Natural killer cell (primary cell): ENCODE data around the gene SIK3. TPM values are rescaled to one million over a fixed set of nuclear protein-coding genes. Genes with fewer than 3 reads are reported as not detected.

Experiments
- ATAC-seq, 3 donors: fragments of 150-1000 bp in 2 of 3; fragments of 200-7000 bp in 1 of 3; cut with Tn5 transposase; 1 replicate in 1 of 3; 2 replicates in 2 of 3; pipeline ENCODE4 v1.10.0; 2021; ENCODE audit warnings: mild to moderate bottlenecking in 2 of 3, moderate library complexity in 2 of 3
- DNase-seq, 2 donors: peaks; one replicate each; pipeline versions ENCODE4 v3.0.0 to v3.0.0-alpha.2; 2013 to 2021; ENCODE audit warnings: mixed read lengths in 1 of 2
- H3K27ac ChIP-seq: one replicate; pipeline ENCODE4 v1.5.1; 2013; ENCODE audit warnings: mild to moderate bottlenecking, low read length
- H3K27me3 ChIP-seq: one replicate; pipeline ENCODE4 v1.6.1; 2013; ENCODE audit warnings: low read length; ENCODE audit not compliant: control insufficient read depth, insufficient read depth
- H3K36me3 ChIP-seq: one replicate; pipeline ENCODE4 v1.6.1; 2013; ENCODE audit warnings: low read length; ENCODE audit not compliant: control insufficient read depth, insufficient read depth
- H3K4me1 ChIP-seq: one replicate; pipeline ENCODE4 v1.6.1; 2013; ENCODE audit warnings: low read length; ENCODE audit not compliant: control insufficient read depth, insufficient read depth
- H3K4me3 ChIP-seq: one replicate; pipeline ENCODE4 v1.5.1; 2013; ENCODE audit warnings: low read length
- H3K9me3 ChIP-seq: one replicate; pipeline ENCODE4 v1.6.1; 2013; ENCODE audit warnings: low read length; ENCODE audit not compliant: control insufficient read depth, insufficient read depth
- H3K27ac Mint-ChIP-seq, 2 donors: one replicate each; pipeline ENCODE4 v1.8.0; 2022; ENCODE audit warnings: mild to moderate bottlenecking in 2 of 2, mixed read lengths in 2 of 2, moderate library complexity in 1 of 2
- H3K27me3 Mint-ChIP-seq, 2 donors: one replicate each; pipeline ENCODE4 v1.8.0; 2022; ENCODE audit warnings: low read depth in 2 of 2, mixed read lengths in 2 of 2
- H3K36me3 Mint-ChIP-seq: one replicate; pipeline ENCODE4 v1.8.0; 2022; ENCODE audit warnings: mixed read lengths
- H3K4me1 Mint-ChIP-seq, 2 donors: one replicate each; pipeline ENCODE4 v1.8.0; 2022; ENCODE audit warnings: mixed read lengths in 2 of 2
- H3K4me3 Mint-ChIP-seq: one replicate; pipeline ENCODE4 v1.8.0; 2022; ENCODE audit warnings: mild to moderate bottlenecking, moderate library complexity, mixed read lengths
- H3K9me3 Mint-ChIP-seq, 2 donors: one replicate each; pipeline ENCODE4 v1.8.0; 2022; ENCODE audit warnings: mixed read lengths in 2 of 2
- CTCF ChIP-seq: fragments of 200-600 bp; IDR thresholded peaks from one replicate; pipeline ENCODE4 v1.8.0; 2022; ENCODE audit warnings: antibody characterized with exemption
- WGBS: methylation state at CpG from one replicate; pipeline ENCODE4 v1.1.7; 2013; ENCODE audit warnings: missing lambda C conversion rate; ENCODE audit not compliant: insufficient coverage; 5-methylcytosine and 5-hydroxymethylcytosine counted together
- intact Hi-C: fragments of 100-400 bp; cut with micrococcal nuclease; formaldehyde crosslinking; loops from one replicate; pipeline ENCODE4 v1.14.2; 2022
- total RNA-seq, 4 donors: library from RNA; stranded (reverse); fragments of 120-200 nt in 1 of 4; gene quantifications; one replicate each; pipeline versions ENCODE4 v1.2.3 to v1.2.4, GENCODE V29; 2013 to 2022

Gene SIK3
- total RNA-seq, 3 donors from 2014 or later (not counting 1 experiment from before 2014, with no cell fraction given), result 71.6 to 120 (median 119) TPM

DNA sequence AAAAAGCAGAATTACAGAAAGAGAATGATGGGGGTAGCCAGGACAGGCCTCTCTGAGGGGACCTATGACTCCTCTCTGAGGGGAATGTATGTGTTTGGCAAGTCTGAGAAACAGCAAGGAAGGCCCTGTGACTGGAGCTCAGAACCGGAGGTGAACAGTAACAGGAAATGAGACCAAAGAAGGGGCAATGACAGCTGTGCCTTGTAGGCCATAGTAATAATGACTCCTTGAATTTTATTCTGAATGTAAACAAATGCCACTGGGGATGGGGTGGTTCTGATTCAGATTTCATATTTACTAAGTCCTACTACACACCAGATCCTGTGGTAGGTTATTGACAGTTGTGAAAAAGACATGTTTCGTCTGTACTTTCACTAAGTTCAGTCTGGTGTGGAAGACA lies 208.0 kb downstream of the SIK3 start:
- H3K4me3 ChIP-seq, result no peak overlapping the region
- H3K4me3 Mint-ChIP-seq, result no peak overlapping the region
- H3K27me3 ChIP-seq, result no peaks in the 10 kb centered on the region
- no peak for TF ChIP-seq CTCF
- H3K4me1 Mint-ChIP-seq, result peaks cover 10 to 11% of the 10 kb centered on the region in 2 donors
- intact Hi-C loops, result no loop called here
- H3K4me1 ChIP-seq, result peaks cover 4% of the 10 kb centered on the region
- peaks cover 20% of the 10 kb centered on the region for H3K36me3 ChIP-seq
- H3K9me3 ChIP-seq, result no peaks in the 10 kb centered on the region
- H3K36me3 Mint-ChIP-seq, result peaks cover 10% of the 10 kb centered on the region
- H3K9me3 Mint-ChIP-seq, result no peaks in the 10 kb centered on the region
- peak in 1 of 2 donors; percentile 42 for DNase-seq
- peak overlapping the region; percentile 15 for H3K27ac ChIP-seq
- 49% methylated on average over 2 of the region's 2 CpGs for WGBS
- peak; percentile 64 to 80 (median 79) for ATAC-seq
- H3K27me3 Mint-ChIP-seq, result no peaks in the 10 kb centered on the region
- H3K27ac Mint-ChIP-seq, result peak overlapping the region; percentile 82 to 85

DNA sequence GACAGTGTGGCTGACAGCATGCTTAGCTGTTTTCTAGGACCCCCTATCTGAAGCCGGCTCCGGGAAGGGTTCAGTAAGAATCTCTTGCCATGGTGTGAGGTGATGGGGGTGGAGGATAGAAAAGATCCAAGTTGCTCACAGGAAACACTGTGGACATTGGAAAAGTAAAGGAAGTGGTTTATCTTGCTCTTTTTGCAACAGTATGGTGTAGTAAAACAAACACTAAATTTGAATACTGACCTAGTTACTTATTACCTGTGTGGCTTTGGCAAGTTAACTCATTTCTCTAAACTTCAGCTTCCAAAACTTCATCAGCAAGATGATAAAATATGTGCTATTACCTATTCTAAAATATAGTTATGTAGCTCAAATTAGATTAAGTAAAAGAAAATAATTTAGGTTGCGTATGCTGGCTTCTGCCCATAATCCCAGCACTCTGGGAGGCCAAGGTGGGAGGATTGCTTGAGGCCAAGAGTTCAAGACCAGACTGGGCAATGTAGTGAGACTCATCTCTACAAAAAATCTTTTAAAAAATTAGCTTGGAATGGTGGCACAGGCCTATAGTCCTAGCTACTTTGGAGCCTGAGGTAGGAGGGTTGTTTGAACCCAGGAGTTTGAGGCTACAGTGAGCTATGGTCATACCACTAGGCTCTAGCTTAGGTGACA lies 209.2 kb downstream of the SIK3 start:
- H3K9me3 Mint-ChIP-seq, result no peaks in the 10 kb centered on the region
- Histone ChIP-seq H3K9me3 (no peaks in the 10 kb centered on the region), H3K4me1 (peaks cover 4% of the 10 kb centered on the region), H3K27me3 (no peaks in the 10 kb centered on the region), H3K4me3 (no peak overlapping the region), H3K27ac (no peak overlapping the region), H3K36me3 (peaks cover 10% of the 10 kb centered on the region)
- intact Hi-C loops, result loop anchor here (10.0 kb wide), 1 partner anchor 336 kb away; no protein-coding TSS in a partner anchor
- no peak for TF ChIP-seq CTCF
- peak overlapping the region in 1 of 2 donors; percentile 24 for H3K27ac Mint-ChIP-seq
- peaks cover 2% of the 10 kb centered on the region for H3K36me3 Mint-ChIP-seq
- no peak for DNase-seq
- ATAC-seq, result no peak
- H3K4me1 Mint-ChIP-seq, result peaks cover 7 to 10% of the 10 kb centered on the region in 2 donors
- 79% methylated on average over 3 of the region's 3 CpGs for WGBS
- H3K27me3 Mint-ChIP-seq, result no peaks in the 10 kb centered on the region
- H3K4me3 Mint-ChIP-seq, result no peak overlapping the region

GRCh38 chr11:116888024-116888423 lies 210.2 kb downstream of the SIK3 start:
- Mint-ChIP-seq H3K27me3 (no peaks in the 10 kb centered on the region), H3K27ac (peak overlapping the region in 1 of 2 donors; percentile 24), H3K4me3 (no peak overlapping the region), H3K36me3 (no peaks in the 10 kb centered on the region), H3K4me1 (peaks cover 7 to 10% of the 10 kb centered on the region in 2 donors), H3K9me3 (no peaks in the 10 kb centered on the region)
- peaks cover 4% of the 10 kb centered on the region for H3K36me3 ChIP-seq
- H3K27me3 ChIP-seq, result no peaks in the 10 kb centered on the region
- intact Hi-C loops, result loop anchor here (10.0 kb wide), 1 partner anchor 337 kb away; no protein-coding TSS in a partner anchor
- WGBS, result 95% methylated on average over 5 of the region's 5 CpGs
- peaks cover 4% of the 10 kb centered on the region for H3K4me1 ChIP-seq
- no peak overlapping the region for H3K27ac ChIP-seq
- no peak for TF ChIP-seq CTCF
- no peak for DNase-seq
- no peak for ATAC-seq
- H3K4me3 ChIP-seq, result no peak overlapping the region
- H3K9me3 ChIP-seq, result no peaks in the 10 kb centered on the region
